Measurements from ENCODE around the gene PHLPP1. TPM values are rescaled to one million over a fixed set of nuclear protein-coding genes. Genes with fewer than 3 reads are reported as not detected.

The PHLPP1 gene
- total RNA-seq, 1 experiment from 2014 or later = 13.7 TPM

DNA sequence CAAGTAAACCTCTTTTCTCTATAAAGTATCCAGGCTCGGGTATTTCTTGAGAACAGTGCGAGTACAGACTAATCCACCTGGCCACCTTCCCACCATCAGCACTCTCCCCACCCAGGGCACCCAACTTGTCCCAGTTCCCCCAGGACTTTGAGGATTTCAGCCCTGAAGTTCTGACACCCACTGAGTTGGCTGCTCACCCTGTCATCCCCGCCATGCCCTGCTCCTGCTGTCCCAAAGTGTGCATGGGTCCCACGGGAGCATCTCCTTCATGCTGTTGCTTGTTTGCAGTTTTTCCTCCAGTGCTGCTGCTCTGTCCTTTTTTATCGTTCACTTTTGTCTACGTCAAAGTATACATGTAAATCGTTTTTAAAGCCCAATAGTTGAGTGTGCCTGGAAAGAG lies 273.9 kb downstream of the PHLPP1 start:
- intact Hi-C loops (cut with micrococcal nuclease; ENCODE audit: unreplicated experiment) = loop anchor here (10.0 kb wide), 1 partner anchor 554 kb away; no protein-coding TSS in a partner anchor
- Histone ChIP-seq H3K36me3 (ENCODE audit: insufficient read depth, low read length, poor library complexity, severe bottlenecking) (no peaks in the 10 kb centered on the region), H3K4me3 (ENCODE audit: low read depth, low read length, poor library complexity, severe bottlenecking) (no peak overlapping the region), H3K27me3 (replicated peaks; ENCODE audit: insufficient read depth, low read depth, low read length, poor library complexity) (no peaks in the 10 kb centered on the region), H3K4me1 (ENCODE audit: insufficient read depth, low read length, poor library complexity, severe bottlenecking) (peaks cover 9% of the 10 kb centered on the region), H3K9me3 (ENCODE audit: low read depth, low read length, poor library complexity, severe bottlenecking) (no peaks in the 10 kb centered on the region), H3K27ac (ENCODE audit: low read depth, low read length, poor library complexity, severe bottlenecking) (no peak overlapping the region)
- BruUV-seq (replicated peaks) = no TSS peak
- ChIA-PET POLR2A (ENCODE audit: low non-redundant PET) (no interaction called here), CTCF (no interaction called here)
- DNase-seq (ENCODE audit: low spot score) = no peak
- TF ChIP-seq EZH2 (IDR thresholded peaks at IDR 0.05; ENCODE audit: borderline replicate concordance, low read depth, low read length, poor library complexity, severe bottlenecking) = no peak
- TF ChIP-seq, protein P1, sequence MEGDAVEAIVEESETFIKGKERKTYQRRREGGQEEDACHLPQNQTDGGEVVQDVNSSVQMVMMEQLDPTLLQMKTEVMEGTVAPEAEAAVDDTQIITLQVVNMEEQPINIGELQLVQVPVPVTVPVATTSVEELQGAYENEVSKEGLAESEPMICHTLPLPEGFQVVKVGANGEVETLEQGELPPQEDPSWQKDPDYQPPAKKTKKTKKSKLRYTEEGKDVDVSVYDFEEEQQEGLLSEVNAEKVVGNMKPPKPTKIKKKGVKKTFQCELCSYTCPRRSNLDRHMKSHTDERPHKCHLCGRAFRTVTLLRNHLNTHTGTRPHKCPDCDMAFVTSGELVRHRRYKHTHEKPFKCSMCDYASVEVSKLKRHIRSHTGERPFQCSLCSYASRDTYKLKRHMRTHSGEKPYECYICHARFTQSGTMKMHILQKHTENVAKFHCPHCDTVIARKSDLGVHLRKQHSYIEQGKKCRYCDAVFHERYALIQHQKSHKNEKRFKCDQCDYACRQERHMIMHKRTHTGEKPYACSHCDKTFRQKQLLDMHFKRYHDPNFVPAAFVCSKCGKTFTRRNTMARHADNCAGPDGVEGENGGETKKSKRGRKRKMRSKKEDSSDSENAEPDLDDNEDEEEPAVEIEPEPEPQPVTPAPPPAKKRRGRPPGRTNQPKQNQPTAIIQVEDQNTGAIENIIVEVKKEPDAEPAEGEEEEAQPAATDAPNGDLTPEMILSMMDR (conservative IDR thresholded peaks at IDR 0.05; ENCODE audit: low read depth, low read length) = no peak

DNA sequence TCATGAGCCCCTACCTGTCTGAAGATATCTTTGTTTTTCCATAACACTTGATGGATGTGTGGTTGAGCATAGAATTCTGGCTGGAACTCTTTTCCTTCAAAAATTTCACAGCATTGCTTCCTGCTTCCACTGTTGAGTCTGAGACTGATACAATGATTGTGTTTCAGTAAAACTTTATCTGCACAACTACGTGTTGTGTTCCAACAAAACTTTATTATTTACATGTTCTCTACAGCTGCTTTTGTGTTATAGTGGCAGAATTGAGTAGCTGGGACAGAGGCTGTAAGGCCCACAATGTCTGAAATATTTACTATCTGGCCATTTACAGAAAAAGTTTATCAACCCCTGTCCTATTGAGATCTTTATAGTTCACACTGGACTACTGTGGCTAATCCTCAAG lies 275.3 kb downstream of the PHLPP1 start:
- no TSS peak for BruUV-seq (replicated peaks)

DNA sequence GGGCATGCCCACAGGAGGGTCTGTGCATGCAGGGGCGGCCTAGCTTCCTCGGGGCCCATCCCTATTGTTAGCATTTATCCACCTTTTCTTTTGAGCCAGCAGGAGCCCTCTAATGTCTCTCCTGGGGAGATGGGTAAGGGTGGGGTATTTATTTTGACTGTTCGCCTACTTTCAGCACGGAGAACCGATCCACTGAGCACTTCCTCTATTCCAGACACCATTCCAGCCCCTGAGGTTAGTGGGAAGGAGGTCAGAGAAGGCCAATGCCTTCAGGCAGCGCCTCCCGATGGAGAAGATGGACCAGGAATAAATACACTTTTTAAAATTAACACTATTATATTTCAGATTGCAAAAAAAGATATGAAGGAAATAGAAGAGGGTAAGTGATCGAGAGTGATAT lies 276.0 kb downstream of the PHLPP1 start:
- intact Hi-C loops (cut with micrococcal nuclease; ENCODE audit: unreplicated experiment) = no loop called here
- H3K4me1 ChIP-seq (ENCODE audit: insufficient read depth, low read length, poor library complexity, severe bottlenecking) = peaks cover 9% of the 10 kb centered on the region
- no peaks in the 10 kb centered on the region for H3K27me3 ChIP-seq (replicated peaks; ENCODE audit: insufficient read depth, low read depth, low read length, poor library complexity)
- ChIA-PET CTCF (no interaction called here), POLR2A (ENCODE audit: low non-redundant PET) (no interaction called here)
- no peak for DNase-seq (ENCODE audit: low spot score)
- H3K4me3 ChIP-seq (ENCODE audit: low read depth, low read length, poor library complexity, severe bottlenecking) = no peak overlapping the region
- no peak overlapping the region for H3K27ac ChIP-seq (ENCODE audit: low read depth, low read length, poor library complexity, severe bottlenecking)
- H3K9me3 ChIP-seq (ENCODE audit: low read depth, low read length, poor library complexity, severe bottlenecking) = no peaks in the 10 kb centered on the region
- no peaks in the 10 kb centered on the region for H3K36me3 ChIP-seq (ENCODE audit: insufficient read depth, low read length, poor library complexity, severe bottlenecking)
- no peak for TF ChIP-seq EZH2 (IDR thresholded peaks at IDR 0.05; ENCODE audit: borderline replicate concordance, low read depth, low read length, poor library complexity, severe bottlenecking)
- no TSS peak for BruUV-seq (replicated peaks)

More for the DNA sequence above, 275.3 kb downstream of the PHLPP1 start:
- Histone ChIP-seq H3K4me3 (ENCODE audit: low read depth, low read length, poor library complexity, severe bottlenecking) (no peak overlapping the region), H3K27ac (ENCODE audit: low read depth, low read length, poor library complexity, severe bottlenecking) (no peak overlapping the region), H3K4me1 (ENCODE audit: insufficient read depth, low read length, poor library complexity, severe bottlenecking) (peaks cover 9% of the 10 kb centered on the region), H3K27me3 (replicated peaks; ENCODE audit: insufficient read depth, low read depth, low read length, poor library complexity) (no peaks in the 10 kb centered on the region), H3K9me3 (ENCODE audit: low read depth, low read length, poor library complexity, severe bottlenecking) (no peaks in the 10 kb centered on the region), H3K36me3 (ENCODE audit: insufficient read depth, low read length, poor library complexity, severe bottlenecking) (no peaks in the 10 kb centered on the region)
- TF ChIP-seq EZH2 (IDR thresholded peaks at IDR 0.05; ENCODE audit: borderline replicate concordance, low read depth, low read length, poor library complexity, severe bottlenecking) = no peak
- TF ChIP-seq, protein P1 (conservative IDR thresholded peaks at IDR 0.05; ENCODE audit: low read depth, low read length) = no peak
- ChIA-PET CTCF (interaction anchor here (0.9 kb wide), 1 partner anchor 8 kb away, joined by 3 read pairs; no protein-coding TSS in a partner anchor), POLR2A (ENCODE audit: low non-redundant PET) (no interaction called here)
- intact Hi-C loops (cut with micrococcal nuclease; ENCODE audit: unreplicated experiment) = no loop called here
- no peak for DNase-seq (ENCODE audit: low spot score)

DNA sequence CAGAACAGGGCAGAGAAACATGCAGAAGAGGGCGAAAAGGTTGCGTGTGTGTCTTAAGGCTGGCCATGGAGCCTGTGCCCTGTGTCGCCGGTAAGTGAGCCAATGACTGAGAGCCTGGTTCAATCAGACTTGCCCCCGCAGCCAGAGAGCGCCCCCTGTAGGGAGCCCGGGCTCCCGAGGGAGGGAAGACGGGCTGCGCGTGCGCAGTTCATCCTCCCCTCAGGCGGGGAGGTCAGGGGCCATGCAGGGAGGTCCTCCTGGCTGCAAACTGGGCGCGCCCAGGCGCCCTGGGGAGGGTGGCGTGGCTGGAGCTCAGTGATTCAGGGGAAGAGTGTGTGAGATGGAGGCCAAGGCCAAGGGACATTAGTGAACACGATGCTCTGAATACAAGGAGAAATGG lies 276.6 kb downstream of the PHLPP1 start:
- no peak for DNase-seq (ENCODE audit: low spot score)
- intact Hi-C loops (cut with micrococcal nuclease; ENCODE audit: unreplicated experiment) = no loop called here
- CTCF ChIA-PET = no interaction called here

More for the DNA sequence above, 276.6 kb downstream of the PHLPP1 start:
- Histone ChIP-seq H3K27ac (ENCODE audit: low read depth, low read length, poor library complexity, severe bottlenecking) (no peak overlapping the region), H3K4me3 (ENCODE audit: low read depth, low read length, poor library complexity, severe bottlenecking) (no peak overlapping the region), H3K27me3 (replicated peaks; ENCODE audit: insufficient read depth, low read depth, low read length, poor library complexity) (no peaks in the 10 kb centered on the region), H3K4me1 (ENCODE audit: insufficient read depth, low read length, poor library complexity, severe bottlenecking) (peaks cover 9% of the 10 kb centered on the region), H3K36me3 (ENCODE audit: insufficient read depth, low read length, poor library complexity, severe bottlenecking) (no peaks in the 10 kb centered on the region), H3K9me3 (ENCODE audit: low read depth, low read length, poor library complexity, severe bottlenecking) (no peaks in the 10 kb centered on the region)
- BruUV-seq (replicated peaks) = no TSS peak
- TF ChIP-seq, protein P1 (conservative IDR thresholded peaks at IDR 0.05; ENCODE audit: low read depth, low read length) = no peak; the same call in 1 of the 2 replicates
- TF ChIP-seq EZH2 (IDR thresholded peaks at IDR 0.05; ENCODE audit: borderline replicate concordance, low read depth, low read length, poor library complexity, severe bottlenecking) = no peak
- POLR2A ChIA-PET (ENCODE audit: low non-redundant PET) = no interaction called here
